C1 segment of cervical spinal cord (tissue), 14 donors: Measurements from ENCODE around the gene TRIM16.
"Not testable (repeated sequence)": the region's sequence is repeated elsewhere in the genome, so short reads cannot be mapped to it uniquely, and the experiment has no call there.

Experiments used
- DNase-seq, 14 donors: peaks; one replicate each; lab custom pipeline; 2025; lab: John Stamatoyannopoulos, UW

TRIM16 gene

GRCh38 chr17:15616828-15617227 lies 67.3 kb downstream of the TRIM16 start:
- not testable (repeated sequence) for DNase-seq

DNA sequence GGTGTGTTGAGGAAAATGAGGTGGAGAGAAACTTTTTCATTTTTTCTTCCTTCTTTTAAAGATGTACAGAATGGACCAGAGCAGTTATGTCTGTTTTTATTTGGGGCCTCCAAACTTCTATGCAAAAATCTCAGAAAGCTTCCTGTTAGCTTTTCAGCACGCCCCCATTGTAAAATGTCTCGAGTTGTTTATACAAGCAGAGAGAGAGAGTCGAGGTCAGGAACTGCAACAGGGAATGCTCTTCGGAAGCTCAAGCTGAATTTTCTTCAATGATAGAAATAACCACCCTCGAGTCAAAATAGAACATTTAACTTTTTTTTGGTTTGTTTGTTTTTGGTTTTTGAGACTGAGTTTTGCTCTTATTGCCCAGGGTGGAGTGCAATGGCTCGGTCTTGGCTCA lies 68.3 kb downstream of the TRIM16 start:
- DNase-seq, result not testable (repeated sequence)

DNA sequence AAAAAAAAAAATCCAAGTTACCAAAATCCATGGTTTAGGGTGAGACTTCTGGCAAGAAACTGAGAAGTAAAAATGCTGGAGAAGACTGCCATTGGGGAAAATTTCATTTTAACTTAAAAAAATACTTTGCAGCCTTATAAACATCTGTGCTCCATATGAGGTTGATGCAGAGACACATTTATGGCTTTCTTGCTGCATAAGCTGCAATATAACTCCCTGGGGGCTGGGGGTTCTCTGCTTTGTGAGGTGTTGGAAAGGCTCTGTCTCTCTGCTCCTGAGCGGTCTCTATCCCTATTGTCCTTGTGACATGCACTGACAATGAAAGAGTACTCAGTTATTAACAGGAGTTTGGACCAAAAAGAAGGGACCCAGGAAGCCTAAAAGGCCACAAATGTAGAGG lies 71.0 kb downstream of the TRIM16 start:
- DNase-seq, result not testable (repeated sequence)

DNA sequence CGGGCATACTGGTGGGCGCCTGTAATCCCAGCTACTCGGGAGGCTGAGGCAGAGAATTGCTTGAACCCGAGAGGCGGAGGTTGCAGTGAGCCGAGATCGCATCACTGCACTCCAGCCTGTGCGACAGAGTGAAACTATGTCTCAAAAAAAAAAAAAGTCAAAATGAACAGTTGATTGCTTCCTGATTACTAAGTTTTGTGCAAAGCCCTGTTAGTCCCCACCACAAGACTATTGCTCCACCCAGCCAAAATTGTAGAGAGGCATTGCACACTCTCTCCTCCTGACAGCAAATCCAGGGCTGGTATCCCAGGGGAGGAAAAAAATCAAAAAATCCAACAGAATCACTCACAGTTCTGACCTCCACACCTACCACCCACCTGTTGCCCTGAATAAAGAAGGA lies 91.2 kb downstream of the TRIM16 start:
- not testable (repeated sequence) for DNase-seq

GRCh38 chr17:15591986-15592385 lies 92.1 kb downstream of the TRIM16 start:
- not testable (repeated sequence) for DNase-seq

- not testable (repeated sequence) for DNase-seq
Observed at GRCh38 chr17:15590844-15591243, 93.3 kb downstream of the TRIM16 start.

DNA sequence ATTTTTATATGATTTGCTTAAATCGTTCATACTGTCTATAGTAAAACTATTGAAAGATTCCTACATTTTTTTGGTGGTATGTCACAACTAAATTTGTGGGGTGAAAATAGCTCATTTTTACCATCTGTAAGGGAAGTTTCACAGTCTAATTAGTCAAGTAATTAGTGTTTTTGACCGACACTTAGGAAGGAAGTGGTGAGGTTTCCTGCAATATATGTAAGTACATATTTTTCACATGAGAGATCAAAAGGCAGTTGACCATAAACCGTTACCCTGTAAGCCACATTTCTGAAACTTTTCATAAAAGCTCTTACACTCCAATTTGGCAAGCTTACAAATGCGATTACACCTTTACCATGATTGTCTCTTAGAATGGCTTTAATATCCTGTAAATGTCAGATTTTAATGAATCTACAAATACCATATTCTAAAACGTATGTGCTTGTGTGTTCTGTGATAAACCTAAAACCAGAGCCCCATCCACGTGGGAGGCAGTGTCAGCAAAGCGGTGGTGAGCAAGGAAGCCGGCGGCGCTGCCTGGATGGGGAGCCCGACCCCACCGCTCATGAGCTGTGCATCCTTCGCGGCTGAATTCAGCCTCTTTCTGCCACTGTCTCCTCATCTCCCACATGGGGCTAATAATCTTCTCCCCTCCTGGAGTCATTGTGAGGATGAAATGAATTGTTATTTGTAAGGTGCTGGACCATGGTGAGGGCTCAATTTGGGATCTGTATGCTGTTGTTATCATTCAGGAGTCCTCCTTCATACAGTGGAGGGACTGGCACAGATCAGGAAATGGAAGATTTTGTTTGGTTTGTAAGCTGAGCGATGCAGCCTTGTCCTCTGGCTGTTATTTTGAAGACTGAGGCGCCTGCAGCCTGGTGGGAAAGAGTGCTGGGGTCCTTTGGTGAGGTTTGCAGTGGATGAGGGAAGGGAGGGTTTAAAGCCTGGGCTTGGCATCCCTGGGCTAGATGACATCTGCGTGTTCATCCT lies 94.3 kb downstream of the TRIM16 start:
- DNase-seq, result not testable (repeated sequence)

GRCh38 chr17:15588017-15588416 lies 96.1 kb downstream of the TRIM16 start:
- not testable (repeated sequence) for DNase-seq

- not testable (repeated sequence) for DNase-seq
Observed at GRCh38 chr17:15583313-15583712, 100.8 kb downstream of the TRIM16 start.

- not testable (repeated sequence) for DNase-seq
Observed at GRCh38 chr17:15581462-15581861, 102.6 kb downstream of the TRIM16 start.
